Esophagus squamous epithelium (tissue), 5 donors: ENCODE measurements around the gene TMEM245. TPM values are rescaled to one million over a fixed set of nuclear protein-coding genes. Genes with fewer than 3 reads are reported as not detected.

ENCODE experiments used
- DNase-seq: peaks from one replicate; lab custom pipeline; 2025; lab: John Stamatoyannopoulos, UW
- H3K27ac ChIP-seq, 4 donors: fragments of 200-600 bp; sonication (generic); one replicate each; pipeline ENCODE4 v1.5.1; 2016 to 2019; ENCODE audit warnings: mild to moderate bottlenecking in 1 of 4
- H3K27me3 ChIP-seq, 4 donors: fragments of 200-600 bp; sonication (generic); 1 replicate in 3 of 4; 2 replicates in 1 of 4; pipeline versions ENCODE4 v1.5.1 to v1.6.0; 2017 to 2021; ENCODE audit warnings: antibody characterized with exemption in 1 of 4
- H3K36me3 ChIP-seq, 3 donors: fragments of 200-600 bp; sonication (generic); one replicate each; pipeline ENCODE4 v1.5.1; 2016 to 2019
- H3K4me1 ChIP-seq, 3 donors: fragments of 200-600 bp; sonication (generic); one replicate each; pipeline ENCODE4 v1.5.1; 2017 to 2019
- H3K4me3 ChIP-seq, 4 donors: fragments of 200-600 bp; sonication (generic); 1 replicate in 3 of 4; 2 replicates in 1 of 4; pipeline ENCODE4 v1.5.1; 2016 to 2019; ENCODE audit warnings: mild to moderate bottlenecking in 2 of 4, moderate library complexity in 1 of 4
- H3K9me3 ChIP-seq, 3 donors: fragments of 200-600 bp; sonication (generic); one replicate each; pipeline ENCODE4 v1.5.1; 2016 to 2019
- POLR2A ChIP-seq, 4 donors: fragments of 450-650 bp; IDR thresholded peaks; one replicate each; pipeline ENCODE4 v1.6.1; 2017; ENCODE audit warnings: antibody characterized with exemption in 4 of 4, mild to moderate bottlenecking in 4 of 4, moderate library complexity in 3 of 4
- WGBS, 2 donors: methylation state at CpG; one replicate each; pipeline ENCODE4 v1.1.5; 2018; 5-methylcytosine and 5-hydroxymethylcytosine counted together
- intact Hi-C: fragments of 100-400 bp; cut with DNase I; formaldehyde crosslinking; loops from one replicate; pipeline ENCODE4 v1.15.0; 2022
- total RNA-seq, 4 donors: library from RNA; depleted of rRNA; stranded (reverse); fragments of >200 nt; gene quantifications; one replicate each; pipeline ENCODE4 v1.1.0, GENCODE V29; 2016
- TF ChIP-seq, protein P1 (sequence below), 6 experiments: fragments of 450-650 bp in 4 of 6; fragments of 200-600 bp in 2 of 6; sonication (generic) in 2 of 6; IDR thresholded peaks; one replicate each; pipeline ENCODE4 v1.5.1; 2016 to 2019; ENCODE audit warnings: antibody characterized with exemption in 6 of 6, mild to moderate bottlenecking in 4 of 6, moderate library complexity in 4 of 6
- donor health status: DM: yes; HTN: yes; CAD: no.

Gene TMEM245
- total RNA-seq, 4 donors from 2014 or later = 12.5 to 45.4 (median 25.9) TPM

GRCh38 chr9:109166171-109166770 lies 46.5 kb upstream of the TMEM245 start:
- peak overlapping the region in 2 of 4 donors; percentile 47 to 64 for H3K4me3 ChIP-seq
- WGBS, 2 donors = 82 to 89% methylated on average over 11 to 16 of the region's 16 CpGs
- DNase-seq = no peak
- H3K36me3 ChIP-seq = no peaks in the 10 kb centered on the region
- H3K27me3 ChIP-seq = peaks cover 0 to 63% (median 0%) of the 10 kb centered on the region in 4 donors
- intact Hi-C loops = no loop called here
- H3K9me3 ChIP-seq = no peaks in the 10 kb centered on the region
- H3K4me1 ChIP-seq = peaks cover 0 to 10% (median 0%) of the 10 kb centered on the region in 3 donors
- H3K27ac ChIP-seq = no peak overlapping the region
- no peak for TF ChIP-seq POLR2A (IDR thresholded peaks at IDR 0.05)
- TF ChIP-seq, protein P1, sequence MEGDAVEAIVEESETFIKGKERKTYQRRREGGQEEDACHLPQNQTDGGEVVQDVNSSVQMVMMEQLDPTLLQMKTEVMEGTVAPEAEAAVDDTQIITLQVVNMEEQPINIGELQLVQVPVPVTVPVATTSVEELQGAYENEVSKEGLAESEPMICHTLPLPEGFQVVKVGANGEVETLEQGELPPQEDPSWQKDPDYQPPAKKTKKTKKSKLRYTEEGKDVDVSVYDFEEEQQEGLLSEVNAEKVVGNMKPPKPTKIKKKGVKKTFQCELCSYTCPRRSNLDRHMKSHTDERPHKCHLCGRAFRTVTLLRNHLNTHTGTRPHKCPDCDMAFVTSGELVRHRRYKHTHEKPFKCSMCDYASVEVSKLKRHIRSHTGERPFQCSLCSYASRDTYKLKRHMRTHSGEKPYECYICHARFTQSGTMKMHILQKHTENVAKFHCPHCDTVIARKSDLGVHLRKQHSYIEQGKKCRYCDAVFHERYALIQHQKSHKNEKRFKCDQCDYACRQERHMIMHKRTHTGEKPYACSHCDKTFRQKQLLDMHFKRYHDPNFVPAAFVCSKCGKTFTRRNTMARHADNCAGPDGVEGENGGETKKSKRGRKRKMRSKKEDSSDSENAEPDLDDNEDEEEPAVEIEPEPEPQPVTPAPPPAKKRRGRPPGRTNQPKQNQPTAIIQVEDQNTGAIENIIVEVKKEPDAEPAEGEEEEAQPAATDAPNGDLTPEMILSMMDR (IDR thresholded peaks at IDR 0.05) = no peak

GRCh38 chr9:109164042-109164441 lies 44.3 kb upstream of the TMEM245 start:
- H3K27ac ChIP-seq = no peak overlapping the region
- H3K27me3 ChIP-seq = peaks cover 0 to 52% (median 0%) of the 10 kb centered on the region in 4 donors
- H3K36me3 ChIP-seq = no peaks in the 10 kb centered on the region
- H3K4me1 ChIP-seq = peaks cover 0 to 10% (median 0%) of the 10 kb centered on the region in 3 donors
- intact Hi-C loops = no loop called here
- TF ChIP-seq, protein P1 (IDR thresholded peaks at IDR 0.05) = no peak
- TF ChIP-seq POLR2A (IDR thresholded peaks at IDR 0.05) = no peak
- H3K4me3 ChIP-seq = no peak overlapping the region
- DNase-seq = no peak
- WGBS, 2 donors = 77 to 84% methylated on average over 5 of the region's 5 CpGs
- H3K9me3 ChIP-seq = no peaks in the 10 kb centered on the region

GRCh38 chr9:109163194-109163593 lies 43.4 kb upstream of the TMEM245 start:
- no peak for TF ChIP-seq POLR2A (IDR thresholded peaks at IDR 0.05)
- TF ChIP-seq, protein P1 (IDR thresholded peaks at IDR 0.05) = no peak
- Histone ChIP-seq H3K4me3 (no peak overlapping the region), H3K27me3 (peaks cover 0 to 46% (median 0%) of the 10 kb centered on the region in 4 donors), H3K9me3 (no peaks in the 10 kb centered on the region), H3K4me1 (peaks cover 0 to 10% (median 0%) of the 10 kb centered on the region in 3 donors), H3K36me3 (no peaks in the 10 kb centered on the region), H3K27ac (no peak overlapping the region)
- intact Hi-C loops = no loop called here
- WGBS, 2 donors = 81 to 90% methylated on average over 1 of the region's 1 CpG
- no peak for DNase-seq

GRCh38 chr9:109162677-109163076 lies 42.9 kb upstream of the TMEM245 start:
- H3K9me3 ChIP-seq = no peaks in the 10 kb centered on the region
- TF ChIP-seq, protein P1 (IDR thresholded peaks at IDR 0.05) = no peak
- no peak for TF ChIP-seq POLR2A (IDR thresholded peaks at IDR 0.05)
- DNase-seq = no peak
- peaks cover 0 to 41% (median 0%) of the 10 kb centered on the region in 4 donors for H3K27me3 ChIP-seq
- H3K4me1 ChIP-seq = peaks cover 0 to 10% (median 0%) of the 10 kb centered on the region in 3 donors
- H3K36me3 ChIP-seq = no peaks in the 10 kb centered on the region
- 84 to 92% methylated on average over 3 of the region's 3 CpGs for WGBS, 2 donors
- no peak overlapping the region for H3K27ac ChIP-seq
- no peak overlapping the region for H3K4me3 ChIP-seq
- intact Hi-C loops = no loop called here

- Histone ChIP-seq H3K4me3 (no peak overlapping the region), H3K9me3 (no peaks in the 10 kb centered on the region), H3K36me3 (no peaks in the 10 kb centered on the region), H3K27ac (no peak overlapping the region), H3K27me3 (peaks cover 0 to 29% (median 0%) of the 10 kb centered on the region in 4 donors), H3K4me1 (peaks cover 0 to under 1% (median 0%) of the 10 kb centered on the region in 3 donors)
- DNase-seq = no peak
- WGBS, 2 donors = 89 to 97% methylated on average over 3 of the region's 3 CpGs
- intact Hi-C loops = no loop called here
- no peak for TF ChIP-seq POLR2A (IDR thresholded peaks at IDR 0.05)
- TF ChIP-seq, protein P1 (IDR thresholded peaks at IDR 0.05) = no peak
Observed at GRCh38 chr9:109161471-109161870, 41.7 kb upstream of the TMEM245 start.
